Stimulated activated CD8-positive, alpha-beta memory T cell treated with anti-CD3 and anti-CD28 coated beads, Interleukin-15, amount 100 ng/mL, for 1 hour (primary cell): Measurements from ENCODE around the gene SRPK2.
"Not testable (repeated sequence)": the region's sequence is repeated elsewhere in the genome, so short reads cannot be mapped to it uniquely, and the experiment has no call there.

Experiments
- DNase-seq: peaks from one replicate; pipeline ENCODE4 v3.0.0-alpha.2; 2020; ENCODE audit warnings: low read depth

Gene SRPK2

DNA sequence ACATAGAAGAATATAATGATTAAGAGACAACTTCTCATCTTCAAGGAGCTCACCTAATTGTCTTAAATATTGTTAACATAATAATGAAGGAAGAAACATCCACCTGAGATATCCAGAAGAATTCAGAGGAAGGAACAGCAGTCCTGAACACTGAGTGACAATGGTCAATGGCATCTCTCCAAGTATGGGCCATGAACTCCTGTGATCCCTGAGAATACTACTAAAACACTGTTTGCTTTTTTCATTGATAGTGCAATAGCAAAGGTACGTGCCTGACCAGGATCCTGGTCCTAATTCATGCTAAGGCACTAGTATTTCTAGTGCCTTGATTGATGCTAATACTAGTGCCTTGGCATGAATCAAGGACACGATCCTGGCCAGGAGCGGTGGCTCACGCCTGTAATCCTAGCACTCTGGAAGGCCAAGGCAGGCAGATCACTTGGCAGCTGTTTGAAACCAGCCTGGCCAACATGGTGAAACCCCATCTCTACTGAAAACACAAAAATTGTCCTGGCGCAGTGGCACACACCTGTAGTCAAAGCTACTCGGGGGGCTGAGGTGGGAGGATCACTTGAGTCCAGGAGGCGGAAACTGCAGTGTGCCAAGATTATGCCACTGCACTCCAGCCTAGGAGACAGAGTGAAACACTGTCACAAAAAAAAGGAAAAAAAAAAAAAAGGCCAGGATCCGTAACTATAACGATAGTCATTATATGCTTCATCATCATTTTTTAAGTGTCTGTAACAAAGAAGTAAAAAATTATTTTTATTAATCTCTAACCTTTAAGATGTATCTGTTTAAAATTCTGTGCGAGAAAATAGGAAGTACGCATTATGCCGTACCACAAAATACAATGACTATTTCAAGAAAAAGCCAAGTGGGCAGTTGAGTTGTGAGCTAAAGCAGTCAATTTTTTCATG lies 49.1 kb downstream of the SRPK2 start:
- DNase-seq: no peak

DNA sequence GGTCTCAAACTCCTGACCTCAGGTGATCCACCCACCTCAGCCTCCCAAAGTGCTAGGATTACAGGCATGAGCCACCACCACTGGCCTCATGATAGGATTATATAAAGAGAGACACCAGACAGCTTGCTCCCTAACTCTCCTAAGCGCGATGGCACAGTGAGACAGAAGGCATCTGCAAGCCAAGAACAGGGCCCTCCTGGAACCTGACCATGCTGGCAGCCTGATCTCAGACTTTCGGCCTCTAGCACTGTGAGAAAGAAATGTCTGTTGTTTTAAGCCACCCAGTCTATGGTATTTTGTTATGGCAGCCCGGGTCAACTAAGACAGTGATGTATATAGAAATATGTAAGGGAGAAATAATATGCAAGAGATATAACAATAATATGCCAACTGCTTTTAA lies 51.2 kb downstream of the SRPK2 start:
- no peak for DNase-seq

DNA sequence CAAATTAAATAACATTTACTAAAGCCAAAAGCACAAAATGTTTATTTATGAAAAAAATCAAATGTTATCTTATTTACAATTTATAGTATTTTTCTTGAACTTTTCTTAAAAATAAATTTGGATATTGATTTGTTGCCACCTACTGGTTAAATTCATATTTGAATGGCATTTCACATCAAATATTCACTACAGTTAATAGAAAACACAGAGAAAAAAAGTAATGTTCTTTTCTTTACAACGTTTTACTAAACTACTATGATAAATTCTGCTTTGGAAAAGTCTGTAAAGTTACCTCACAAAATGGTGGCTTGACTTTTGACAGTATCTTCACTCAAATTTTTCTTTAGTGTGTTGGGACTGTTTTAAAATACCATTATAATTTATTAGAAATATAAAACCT lies 52.7 kb downstream of the SRPK2 start:
- DNase-seq: no peak

DNA sequence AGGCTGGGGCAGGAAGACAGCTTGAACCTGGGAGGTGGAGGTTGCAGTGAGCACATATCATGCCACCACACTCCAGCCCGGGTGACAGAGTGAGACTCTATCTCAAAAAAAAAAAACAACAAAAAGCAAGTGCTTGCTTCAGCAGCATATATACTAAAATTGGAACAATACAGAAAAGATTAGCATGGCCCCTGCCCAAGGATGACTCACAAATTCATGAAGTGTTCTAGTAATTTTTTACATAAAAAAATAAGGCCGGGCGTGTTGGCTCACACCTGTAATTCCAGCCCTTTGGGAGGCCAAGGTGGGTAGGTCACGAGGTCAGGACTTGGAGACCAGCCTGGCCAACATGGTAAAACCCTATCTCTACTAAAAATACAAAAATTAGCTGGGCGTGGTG lies 56.1 kb downstream of the SRPK2 start:
- DNase-seq: not testable (repeated sequence)

DNA sequence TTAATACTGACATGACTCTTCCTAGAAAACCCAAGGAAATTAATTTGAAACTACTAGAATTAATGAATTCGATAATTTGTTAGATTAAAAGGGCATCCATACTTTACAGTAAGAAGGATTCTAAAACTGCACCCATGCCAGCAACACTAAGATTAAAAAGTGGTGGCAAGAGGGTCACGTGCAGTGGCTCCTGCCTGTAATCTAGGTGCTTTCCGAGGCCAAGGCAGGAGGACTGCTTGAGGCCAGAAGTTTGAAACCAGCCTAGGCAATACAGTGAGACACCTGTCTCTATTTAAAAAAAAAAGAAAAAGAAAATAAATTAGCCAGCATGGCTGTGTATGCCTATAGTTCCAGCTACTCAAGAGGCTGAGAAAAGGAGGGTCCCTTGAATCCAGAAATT lies 58.2 kb downstream of the SRPK2 start:
- DNase-seq: no peak

DNA sequence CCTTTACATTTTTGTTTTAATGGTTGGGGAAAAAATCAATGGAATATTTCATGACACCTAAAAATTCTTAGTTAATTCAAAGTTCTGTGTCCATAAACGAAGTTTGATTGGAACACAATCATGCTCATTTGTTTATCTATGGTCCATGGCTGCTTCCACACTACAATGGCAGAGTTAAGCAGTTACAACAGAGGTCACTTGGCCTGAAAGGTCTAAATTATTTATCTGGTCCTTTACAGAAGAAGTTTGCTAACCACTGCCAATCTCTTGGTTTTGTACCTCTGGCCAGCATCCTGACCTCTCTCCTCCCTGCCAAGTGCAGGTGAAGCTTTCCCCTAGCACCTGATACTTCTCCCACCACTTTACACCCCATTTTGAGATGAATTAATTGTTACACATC lies 61.5 kb downstream of the SRPK2 start:
- DNase-seq: no peak

DNA sequence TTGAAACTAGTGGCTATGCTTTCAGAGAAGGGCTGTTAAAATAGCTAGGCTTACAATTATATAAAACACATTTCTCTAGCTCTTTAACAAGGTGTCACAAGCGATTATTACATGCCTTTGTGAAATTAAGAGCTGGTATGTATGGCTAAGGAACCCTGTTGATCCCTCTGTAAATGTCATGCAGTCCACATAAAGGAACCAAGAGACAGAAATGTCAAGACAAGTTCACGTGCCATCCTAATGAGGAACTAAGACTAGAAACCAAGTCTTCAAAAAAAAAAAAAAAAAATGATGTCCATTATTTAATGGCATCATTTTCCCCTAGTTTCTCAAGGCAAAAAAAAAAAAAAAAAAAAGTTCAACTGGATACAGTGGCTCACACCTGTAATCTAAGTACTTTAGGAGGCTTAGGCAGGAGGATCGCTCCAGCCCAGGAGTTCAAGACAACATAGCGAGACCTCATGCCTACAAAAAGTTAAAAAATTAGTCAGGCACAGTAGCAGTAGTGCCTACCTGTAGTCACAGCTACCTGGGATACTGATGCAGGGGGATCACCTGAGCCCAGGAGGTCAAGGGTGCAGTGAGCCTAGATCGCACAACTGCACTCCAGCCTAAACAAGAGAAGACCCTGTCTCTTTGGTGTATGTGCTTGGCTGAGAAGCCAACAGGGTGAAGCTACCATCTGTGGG lies 63.4 kb downstream of the SRPK2 start:
- no peak for DNase-seq

DNA sequence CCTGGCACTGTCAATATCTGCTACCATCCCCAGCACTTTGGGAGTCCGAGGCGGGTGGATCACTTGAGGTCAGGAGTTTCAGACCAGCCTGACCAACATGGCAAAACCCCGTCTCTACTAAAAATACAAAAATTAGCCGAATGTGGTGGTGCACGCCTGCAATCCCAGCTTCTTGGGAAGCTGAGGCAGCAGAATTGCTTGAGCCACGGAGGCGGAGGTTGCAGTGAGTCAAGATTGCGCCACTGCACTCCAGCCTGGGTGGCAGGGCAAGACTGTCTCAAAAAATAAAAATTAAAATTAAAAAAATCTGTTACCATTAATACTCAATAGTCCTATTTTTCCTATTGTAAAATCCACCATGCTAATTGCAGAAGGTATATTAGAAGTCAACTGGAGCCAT lies 64.1 kb downstream of the SRPK2 start:
- not testable (repeated sequence) for DNase-seq

DNA sequence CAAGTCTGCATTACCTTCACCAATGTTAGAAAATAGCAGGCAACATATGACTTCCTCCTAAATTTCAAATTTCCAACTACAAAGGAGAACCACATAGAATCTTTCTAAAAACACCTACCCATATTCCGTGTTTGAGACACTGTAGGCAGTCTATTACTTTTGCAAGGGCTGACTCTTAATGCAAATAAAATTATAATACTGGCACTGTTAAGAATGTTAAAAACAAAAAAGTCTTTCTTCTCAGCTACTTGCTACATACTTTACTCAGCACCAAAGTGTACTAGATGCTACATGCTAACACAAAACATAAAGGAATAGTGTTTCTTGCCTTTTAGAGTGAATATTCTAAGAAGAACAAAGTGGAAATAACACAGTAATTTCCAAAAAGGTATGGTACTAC lies 65.4 kb downstream of the SRPK2 start:
- no peak for DNase-seq

DNA sequence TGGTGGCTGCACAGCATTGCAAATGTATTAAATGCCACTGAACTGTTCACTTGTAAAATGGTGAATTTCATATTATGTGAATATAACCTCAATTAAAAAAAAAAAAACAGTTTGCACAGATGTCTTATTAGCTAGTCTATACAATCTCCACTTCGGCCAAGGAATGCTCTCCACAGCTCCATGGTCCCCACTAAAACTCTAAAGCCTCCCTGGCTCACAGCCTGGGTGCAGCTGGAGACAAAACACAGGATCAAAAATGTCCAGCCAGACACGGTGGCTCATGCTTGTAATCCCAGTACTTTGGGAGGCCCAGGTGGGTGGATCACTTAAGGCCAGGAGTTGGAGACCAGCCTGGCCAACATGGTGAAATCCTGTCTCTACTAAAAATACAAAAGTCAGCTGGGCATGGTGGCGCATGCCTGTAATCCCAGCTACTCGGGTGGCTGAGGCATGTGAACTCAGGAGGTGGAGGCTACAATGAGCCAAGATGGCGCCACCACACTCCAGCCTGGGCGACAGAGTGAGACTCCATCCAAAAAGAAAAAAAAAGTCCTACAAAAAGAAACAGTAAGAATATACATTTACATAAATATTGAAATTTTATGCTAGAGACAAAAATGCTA lies 66.0 kb downstream of the SRPK2 start:
- DNase-seq: no peak

DNA sequence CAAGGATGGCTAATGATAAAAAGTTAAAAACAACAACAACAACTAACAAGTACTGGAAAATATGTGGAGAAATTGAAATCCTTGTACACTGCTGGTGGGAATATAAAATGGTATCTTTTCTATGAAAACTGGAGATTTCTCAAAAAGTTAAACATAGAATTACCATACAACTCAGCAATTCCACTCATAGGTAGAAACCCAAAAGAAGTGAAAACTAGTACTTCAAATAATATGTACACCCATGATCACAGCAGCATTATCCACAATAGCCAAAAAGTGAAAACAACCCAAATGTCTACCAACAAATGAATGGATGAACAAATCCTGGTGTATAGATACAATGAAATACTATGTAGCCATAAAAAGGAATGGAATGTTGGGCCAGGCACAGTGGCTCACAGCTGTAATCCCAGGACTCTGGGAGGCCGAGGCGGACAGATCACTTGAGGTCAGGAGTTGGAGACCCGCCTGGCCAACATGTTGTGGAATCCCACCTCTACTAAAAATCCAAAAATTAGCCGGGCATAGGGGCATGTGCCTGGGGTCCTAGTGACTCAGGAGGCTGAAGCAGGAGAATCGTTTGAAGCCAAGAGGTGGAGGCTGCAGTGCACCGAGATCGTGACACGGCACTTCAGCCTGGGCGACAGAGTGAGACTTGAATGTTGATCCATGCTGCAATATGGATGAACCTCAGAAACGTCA lies 66.8 kb downstream of the SRPK2 start:
- DNase-seq: no peak

DNA sequence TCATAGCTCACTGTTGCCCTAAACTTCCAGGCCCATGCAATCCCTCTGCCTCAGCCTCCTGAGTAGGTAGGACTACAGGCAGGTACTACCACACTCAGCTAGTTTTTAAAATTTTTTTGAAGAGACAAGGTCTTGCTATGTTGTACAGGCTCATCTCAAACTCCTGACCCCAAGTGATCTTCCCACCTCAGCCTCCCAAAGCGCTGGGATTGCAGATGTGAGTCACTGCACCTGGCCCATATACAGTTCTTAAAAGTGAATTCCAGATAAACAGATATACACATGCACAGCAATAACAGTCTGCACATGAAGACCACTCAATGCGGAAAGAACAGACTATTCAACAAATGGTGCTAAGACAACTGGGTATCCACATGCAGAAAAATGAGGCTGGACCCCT lies 67.8 kb downstream of the SRPK2 start:
- DNase-seq: no peak

DNA sequence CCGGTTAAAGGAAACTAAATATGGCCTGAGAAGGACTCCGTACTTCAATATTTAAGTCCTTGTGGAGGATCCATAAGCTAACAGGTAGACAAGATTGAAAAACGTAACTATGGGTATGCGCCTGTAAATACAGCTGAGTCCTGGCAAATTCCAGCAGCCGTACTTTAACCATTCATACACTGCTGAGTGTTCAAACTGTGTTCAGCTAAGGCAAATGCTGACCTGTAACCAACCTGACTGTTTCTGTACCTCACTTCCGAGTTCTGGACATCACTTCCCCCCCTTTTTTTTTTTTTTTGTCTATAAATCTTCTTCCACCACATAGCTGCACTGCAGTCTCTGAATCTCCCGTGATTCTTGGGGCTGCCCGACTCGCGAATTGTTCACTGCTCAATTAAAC lies 69.1 kb downstream of the SRPK2 start:
- no peak for DNase-seq

DNA sequence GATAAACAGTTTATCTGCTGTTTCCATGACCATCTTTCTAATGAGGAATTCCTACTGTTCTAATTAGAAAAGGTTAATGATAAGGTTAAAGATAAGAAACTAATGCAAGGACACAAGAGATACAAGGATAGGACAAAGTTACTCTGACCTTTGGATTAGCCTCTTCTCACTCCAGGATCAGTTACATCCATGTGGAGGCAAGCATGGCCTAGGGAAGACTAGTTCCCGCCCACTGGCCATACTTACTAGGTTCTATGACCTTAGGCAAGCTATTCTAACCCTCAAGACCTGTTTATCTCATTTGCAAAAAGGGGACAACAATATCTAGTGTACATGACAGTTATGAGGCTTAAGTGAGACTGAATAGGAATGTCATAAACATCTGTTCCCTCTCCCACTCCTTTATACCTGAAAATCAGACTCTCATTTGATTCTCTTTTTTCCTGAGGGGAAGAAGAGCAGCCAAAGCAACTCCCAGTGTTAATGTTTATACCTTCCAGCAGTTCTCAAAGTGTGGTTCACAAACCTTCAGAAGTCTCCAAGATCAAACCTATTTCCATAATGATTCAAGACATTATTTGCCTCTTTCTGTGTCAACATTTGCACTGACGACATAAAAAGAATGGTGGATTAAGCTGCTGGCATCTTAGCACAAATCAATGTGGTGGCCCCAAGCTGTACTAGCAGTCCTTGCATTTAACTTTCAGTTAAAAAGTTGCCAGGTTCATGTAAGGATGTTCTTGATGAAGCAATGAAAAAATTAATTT lies 72.0 kb downstream of the SRPK2 start:
- DNase-seq: no peak

DNA sequence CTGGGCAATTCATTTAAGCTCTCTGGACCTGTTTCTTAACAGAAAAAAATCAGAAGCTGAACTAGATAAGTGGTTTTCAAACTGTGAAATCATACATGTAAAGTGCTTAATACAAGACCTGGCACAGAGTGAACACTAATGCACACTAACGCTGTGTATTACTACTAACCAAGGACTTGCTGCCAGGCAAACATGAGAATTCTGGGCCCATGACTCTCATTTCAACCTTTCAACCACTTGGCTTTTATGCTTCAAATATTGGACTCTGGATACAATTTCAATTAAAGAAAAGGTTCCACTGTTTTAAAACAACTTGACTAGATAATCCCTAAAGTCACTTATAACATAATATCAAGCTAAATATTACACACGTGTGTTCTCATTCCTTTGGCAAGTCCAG lies 73.4 kb downstream of the SRPK2 start:
- no peak for DNase-seq

DNA sequence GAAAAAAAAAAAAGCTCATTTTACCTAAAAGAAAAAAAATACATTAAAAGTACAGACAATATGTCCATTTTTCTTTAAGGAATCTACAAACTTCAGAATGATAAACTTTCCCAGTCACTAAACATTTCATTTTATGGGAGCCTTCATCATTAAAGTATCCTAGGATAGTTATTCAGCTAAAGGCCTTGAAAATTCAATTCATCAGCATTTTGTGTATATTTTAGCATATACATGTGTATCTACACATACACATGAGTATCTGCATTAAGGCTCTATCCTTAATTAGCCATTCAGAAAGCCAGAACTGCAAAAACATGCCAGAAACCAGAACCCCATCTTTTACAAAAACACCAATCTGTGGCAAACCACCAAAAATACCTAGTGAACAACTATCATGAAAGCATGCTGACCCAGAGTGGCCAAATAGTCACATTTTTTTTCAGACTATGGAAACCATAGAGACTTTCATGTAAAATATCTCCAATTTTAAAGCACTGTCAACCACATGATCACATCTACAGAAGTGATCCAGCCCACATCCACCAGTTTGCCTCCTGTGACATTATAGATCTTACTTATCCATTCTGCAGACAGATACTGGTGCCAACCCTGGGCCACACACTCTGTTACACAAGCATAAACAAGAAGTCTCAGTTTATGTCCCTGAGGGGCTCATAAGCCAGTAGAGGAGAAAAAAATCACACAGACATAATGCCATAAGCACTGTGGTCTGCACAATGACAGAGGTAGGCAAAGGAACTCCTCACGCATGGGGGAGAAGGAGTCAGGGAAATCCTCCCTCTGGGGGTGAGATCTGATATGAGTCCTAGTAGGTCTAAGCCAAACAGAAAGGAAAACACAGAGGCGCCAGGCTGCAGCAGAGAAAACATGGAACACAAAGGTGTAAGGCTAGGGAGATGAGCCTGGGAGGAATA lies 79.2 kb downstream of the SRPK2 start:
- DNase-seq: no peak

DNA sequence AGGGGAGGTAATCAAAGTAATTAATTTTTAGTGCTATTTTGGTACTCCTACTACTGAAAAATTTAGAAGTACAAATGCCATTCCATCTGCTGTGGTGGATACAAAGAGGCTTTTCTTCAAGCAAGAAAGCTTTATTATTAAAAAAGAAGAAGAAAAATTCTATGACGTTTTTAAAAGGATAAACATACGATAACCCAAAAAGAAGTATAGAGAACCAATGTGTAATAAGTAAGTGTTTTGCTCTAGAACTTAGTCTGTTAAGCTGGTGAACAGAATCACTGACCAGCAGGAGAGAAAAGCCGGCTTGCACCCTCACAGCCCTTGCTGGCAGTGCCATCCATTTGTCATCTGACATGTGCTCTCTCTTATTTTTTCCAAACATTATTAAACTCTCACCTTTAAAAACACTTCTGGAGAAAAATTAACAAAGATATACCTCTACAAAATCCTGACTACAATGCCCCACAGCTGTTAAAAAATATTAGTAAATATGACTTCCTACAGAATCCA lies 81.5 kb downstream of the SRPK2 start:
- DNase-seq: no peak

DNA sequence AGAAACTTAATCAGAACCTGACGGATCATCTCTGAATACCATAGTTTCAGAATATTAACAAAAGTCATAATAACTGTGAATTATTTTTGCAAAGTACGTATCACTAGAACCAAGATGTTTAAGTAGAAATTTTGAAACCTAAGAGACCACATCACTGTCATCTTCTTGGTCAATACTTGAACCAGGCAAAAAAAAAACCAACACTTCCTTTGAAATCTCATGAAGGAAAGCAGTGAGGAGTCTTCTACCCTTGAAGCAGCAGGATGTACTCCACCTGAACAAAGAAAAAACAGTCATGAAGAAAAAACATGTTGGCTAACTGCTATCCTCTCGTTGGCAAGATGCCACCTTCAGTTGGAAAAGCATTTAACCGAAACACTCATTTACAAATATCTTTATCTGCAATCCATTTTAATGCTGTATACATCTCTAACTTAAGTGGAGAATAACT lies 82.4 kb downstream of the SRPK2 start:
- DNase-seq: no peak

DNA sequence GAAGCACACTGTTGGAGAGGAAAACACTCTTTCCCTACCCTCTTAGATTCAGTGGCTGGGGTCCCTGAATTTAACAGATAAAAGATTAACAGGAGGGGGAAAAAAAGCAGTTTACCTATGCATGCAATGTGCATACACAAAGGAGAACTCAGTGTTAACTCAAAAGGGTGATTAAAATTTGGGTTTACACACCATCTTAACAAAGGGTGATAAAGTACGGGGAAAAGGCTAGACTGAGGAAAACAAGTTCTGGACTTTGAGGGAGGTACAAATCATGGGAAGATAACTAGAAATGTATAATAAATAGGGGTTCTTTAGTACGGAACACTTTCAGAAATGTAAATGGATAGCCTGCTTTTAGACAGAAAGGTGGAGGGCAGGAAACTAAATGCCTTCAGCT lies 83.1 kb downstream of the SRPK2 start:
- DNase-seq: no peak
